NCI-H1436 treated with DMSO at 0.1 percent for 48 hours (cell line): ENCODE data around the gene ATP8A1.
"Not testable (repeated sequence)": the region's sequence is repeated elsewhere in the genome, so short reads cannot be mapped to it uniquely, and the experiment has no call there.

ENCODE experiments used
- DNase-seq: peaks from one replicate; lab custom pipeline; 2025; lab: John Stamatoyannopoulos, UW

Gene ATP8A1

DNA sequence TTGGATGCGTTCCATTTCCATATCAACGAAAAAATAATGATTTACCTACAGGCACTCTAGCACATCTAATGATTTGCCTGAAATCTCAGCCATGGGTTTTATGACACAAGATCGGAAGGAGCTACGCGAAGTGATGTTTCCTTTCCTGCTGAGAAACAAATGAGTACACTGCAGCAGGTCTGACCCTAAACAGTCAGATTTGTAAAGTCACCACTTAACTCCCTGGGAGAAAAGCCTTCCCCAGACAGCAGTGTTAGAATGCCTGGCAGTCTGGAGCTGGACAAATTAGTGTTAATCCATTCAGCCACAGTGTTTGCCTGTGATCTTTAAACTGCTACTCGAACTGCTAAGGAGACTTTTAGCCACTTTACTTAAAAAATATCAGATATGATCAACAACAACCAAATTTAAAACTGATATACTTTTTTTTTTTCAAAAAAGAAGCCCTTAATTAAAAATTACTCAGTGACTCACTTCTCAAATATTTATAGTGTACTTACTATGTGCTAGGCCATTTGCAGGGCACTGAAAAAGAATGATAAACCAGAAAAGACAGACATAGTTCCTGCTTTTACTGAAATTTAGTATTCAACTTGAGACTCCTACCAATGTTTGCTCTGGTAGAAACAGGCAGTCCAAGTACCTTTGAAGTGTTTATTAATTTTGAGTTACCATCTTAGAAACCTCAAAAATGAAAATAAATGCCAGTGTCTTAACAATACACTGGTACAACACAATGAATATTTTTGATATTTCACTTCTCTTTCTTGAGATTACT is 155.1 kb downstream of the ATP8A1 start:
- no peak for DNase-seq

DNA sequence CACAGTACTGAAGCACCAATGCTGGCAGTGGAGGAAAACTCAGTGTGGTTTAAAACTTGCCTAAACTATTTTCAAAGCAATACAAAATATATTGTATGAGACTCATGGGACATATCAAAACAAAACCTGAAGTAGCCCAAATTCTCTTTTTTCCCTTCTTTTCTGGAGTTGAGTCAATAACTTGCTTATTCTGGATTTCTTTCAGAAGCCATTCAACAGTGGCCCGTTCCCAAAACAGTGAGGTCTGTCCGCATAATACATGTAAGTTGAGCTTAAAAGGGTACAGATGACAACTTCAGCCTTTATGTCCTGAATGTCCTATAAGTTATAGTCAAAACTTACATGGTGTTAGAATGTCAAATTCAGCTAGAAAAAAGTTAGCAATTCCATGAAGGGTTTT is 158.9 kb downstream of the ATP8A1 start:
- no peak for DNase-seq

GRCh38 chr4:42497142-42497910 is 159.6 kb downstream of the ATP8A1 start:
- no peak for DNase-seq

DNA sequence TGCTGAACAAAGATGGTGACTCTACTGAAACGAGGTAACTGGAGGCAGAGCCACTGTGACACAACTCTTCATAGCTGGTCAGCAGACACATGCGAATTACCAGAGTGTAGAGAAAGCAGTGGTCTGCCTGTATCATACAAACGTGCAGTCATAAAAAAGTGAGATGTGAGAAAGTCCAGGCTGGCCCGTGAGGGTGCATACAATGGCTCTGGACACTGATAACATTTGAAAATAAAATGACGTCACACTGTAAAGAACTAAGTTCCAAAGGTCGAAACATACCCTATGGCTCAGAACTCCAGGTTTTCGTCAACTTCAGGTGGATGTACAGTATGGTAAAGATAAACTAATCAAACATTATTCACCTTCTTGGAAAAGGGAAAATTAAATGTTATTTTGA is 163.9 kb downstream of the ATP8A1 start:
- no peak for DNase-seq

GRCh38 chr4:42490015-42490414 is 166.9 kb downstream of the ATP8A1 start:
- no peak for DNase-seq

GRCh38 chr4:42489095-42489494 is 167.8 kb downstream of the ATP8A1 start:
- DNase-seq, result no peak

- DNase-seq, result no peak
Measured at GRCh38 chr4:42488554-42488953, 168.4 kb downstream of the ATP8A1 start.

DNA sequence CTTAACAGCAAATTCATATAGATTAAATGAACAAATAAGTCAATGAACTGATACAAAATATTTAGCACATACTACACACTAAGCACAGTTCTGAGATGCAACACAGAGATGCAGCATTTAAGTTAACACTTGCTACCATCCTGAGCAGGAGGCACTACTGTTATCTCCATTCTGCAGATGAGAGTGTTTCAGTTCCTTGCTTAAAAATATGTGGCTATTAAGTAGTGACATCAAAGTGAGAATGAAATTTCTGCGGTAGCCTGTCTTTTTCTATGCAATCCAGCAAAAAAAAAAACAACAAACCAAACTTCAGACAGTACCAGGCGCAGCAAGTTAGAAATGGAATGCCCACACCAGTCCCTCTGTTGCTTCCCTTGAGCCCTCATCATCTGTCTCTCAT is 168.8 kb downstream of the ATP8A1 start:
- DNase-seq, result no peak

DNA sequence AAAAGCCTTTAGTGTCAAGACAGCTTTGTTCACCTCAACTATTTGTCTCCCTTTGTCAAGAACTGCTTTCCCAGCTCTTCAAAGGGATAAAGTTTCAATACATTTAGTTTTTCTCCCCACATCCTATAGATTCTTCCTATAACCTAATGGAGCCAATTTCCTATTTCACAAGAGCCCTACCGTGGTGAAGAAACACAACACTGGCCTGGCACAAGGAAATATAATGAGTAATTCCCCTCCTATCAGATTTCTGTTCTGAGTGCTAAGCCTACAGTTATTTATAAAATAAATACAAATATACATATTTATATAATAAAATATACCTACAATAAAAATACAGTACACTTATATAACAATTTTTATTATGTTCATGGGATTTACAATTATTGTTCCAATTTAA is 169.7 kb downstream of the ATP8A1 start:
- DNase-seq, result no peak

GRCh38 chr4:42486156-42486555 is 170.7 kb downstream of the ATP8A1 start:
- DNase-seq, result not testable (repeated sequence)

DNA sequence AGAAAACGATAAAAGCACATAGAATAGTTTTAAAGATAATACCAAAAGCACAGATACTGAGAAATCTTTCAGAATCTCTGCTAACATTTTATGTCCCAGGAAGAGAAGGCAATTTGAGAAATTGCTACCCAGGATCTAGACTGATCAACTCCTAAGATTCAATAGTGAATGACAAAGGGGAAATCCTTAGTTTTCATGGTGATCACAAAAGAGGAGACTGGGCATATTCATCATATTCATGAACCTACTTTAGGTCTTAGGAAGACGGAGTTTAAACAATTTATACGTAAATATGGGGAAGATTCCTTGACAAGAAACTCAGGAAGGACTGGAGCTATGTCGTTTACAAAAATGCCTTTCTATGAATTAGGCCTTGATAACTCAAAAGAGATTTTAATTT is 172.3 kb downstream of the ATP8A1 start:
- DNase-seq, result no peak

DNA sequence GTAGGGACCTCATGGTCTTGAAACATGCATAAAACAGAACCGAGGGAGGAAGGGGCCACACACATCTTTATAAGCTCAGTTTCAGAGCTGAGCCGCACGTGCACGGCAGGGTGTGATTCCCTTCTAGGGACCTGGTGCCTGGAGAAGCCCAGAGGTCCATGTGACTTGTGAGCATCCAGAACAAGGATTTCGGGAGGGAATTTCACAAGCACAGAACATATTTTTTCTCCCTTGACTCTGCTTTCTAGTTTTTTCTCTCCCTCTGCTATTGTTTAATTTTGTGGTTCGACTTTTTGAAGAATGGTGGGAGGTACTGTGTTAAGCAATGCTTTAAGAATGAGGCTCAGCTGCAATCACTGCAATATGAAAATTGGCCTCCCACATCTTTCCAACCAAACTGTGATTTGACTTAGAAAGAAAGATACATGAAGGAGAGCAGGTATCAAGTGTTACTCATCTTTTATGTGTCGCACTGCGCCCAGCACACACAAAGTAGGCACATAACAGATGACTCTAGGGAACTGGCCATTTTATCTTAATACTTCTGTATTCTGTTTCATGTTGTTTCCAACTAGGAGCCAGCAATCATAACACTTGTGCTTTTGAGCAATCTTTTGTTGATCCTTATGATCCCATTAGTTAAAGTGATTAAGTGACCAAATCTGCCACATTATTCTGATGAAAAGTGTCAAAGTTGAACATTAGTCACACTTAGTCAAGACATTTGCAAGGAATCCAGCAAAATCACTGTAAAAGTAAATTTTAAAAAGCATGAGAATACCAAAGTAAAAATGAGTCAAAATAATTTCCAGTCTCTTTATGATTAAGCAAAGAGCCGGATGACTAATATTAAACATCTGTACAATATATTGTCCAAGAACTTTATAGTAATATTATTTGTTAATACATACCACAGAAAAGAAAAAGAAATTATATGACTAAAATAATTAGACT is 173.2 kb downstream of the ATP8A1 start:
- no peak for DNase-seq

DNA sequence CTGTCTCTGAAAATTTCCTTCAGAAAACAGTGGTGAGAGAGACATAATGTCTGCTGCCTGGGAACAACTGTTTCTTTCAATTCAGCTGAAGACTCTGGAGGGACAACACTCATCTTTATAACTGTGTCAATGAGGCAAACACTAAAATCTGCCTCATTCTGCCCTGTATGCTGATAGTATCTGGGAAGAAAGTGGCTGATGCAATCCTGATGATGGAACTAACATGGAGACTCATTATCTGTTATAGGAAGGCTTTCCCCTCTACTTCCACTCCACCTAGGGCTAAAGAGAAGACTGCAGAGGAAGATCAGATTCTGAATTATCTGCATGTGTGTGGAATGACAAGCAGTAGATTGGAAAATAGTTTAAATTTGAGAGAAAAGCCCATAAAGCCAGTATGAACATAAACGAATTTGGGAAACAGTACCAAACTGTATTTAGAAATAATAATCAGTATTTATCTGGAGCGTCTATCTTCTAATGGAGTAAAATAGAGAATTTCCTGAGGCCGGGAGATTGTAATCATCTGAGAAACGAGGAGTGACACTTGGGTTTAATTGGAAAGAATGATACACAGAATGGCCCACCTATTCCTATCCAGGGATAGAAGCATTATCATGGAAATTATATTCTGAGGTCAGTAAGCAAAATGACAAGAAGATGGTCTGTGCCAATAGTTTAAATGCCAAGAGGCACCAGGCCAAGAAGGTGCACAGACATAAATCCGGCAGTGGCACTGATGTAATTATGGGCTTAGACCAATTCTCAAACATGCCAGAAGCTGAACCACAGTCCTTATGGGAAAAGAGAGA is 174.2 kb downstream of the ATP8A1 start:
- DNase-seq, result no peak

- DNase-seq, result no peak
Measured at GRCh38 chr4:42480717-42481116, 176.2 kb downstream of the ATP8A1 start.

DNA sequence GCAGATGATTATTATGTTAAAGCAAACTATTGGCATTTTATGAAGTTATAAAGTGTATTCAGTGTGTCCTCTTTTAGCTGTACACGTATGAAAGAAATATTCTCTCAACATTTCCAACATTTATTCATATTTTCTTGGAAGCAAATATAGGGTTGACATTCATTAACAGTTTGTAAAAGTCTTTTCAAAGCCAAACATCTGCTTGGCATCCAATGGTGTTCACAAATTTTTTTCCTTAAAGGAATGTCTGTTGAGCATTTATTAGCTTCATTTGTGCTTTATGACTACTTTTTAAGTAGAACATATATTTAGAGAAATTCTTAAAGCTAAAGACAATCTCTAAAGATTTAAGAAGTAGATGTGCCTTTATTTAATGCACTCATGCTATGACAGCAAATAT is 176.6 kb downstream of the ATP8A1 start:
- no peak for DNase-seq

- DNase-seq, result no peak
Measured at GRCh38 chr4:42478946-42479345, 178.0 kb downstream of the ATP8A1 start.

GRCh38 chr4:42478509-42478908 is 178.4 kb downstream of the ATP8A1 start:
- no peak for DNase-seq

GRCh38 chr4:42474406-42474805 is 182.5 kb downstream of the ATP8A1 start:
- DNase-seq, result no peak

DNA sequence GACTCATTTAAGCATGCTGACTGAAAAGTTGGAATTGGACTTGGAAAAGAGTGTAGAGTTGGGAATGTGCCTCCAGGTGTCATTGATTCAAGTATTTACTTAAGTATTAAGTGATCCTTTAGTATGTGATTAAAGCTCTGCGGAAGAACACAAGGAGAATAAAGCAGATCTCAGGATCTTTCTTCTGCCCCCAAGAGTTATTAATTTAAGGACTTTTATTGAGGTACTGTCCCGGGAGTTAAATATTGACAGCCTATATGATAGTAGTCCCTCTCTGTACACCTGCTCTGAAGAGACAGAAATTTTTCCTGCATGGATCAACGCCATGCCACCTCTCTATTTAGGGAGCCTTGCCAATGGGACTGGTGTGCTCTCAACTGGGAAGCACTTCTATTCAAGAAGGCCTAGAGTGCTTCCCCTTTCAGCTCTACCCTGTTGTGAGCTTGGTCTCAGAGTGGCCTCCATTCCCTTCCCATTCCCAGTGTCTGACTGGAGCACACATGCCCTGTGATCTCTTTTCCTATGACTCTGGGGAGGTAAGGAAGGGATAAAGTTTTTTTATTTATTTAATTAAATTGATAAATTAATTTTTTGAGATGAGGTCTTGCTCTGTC is 183.7 kb downstream of the ATP8A1 start:
- DNase-seq, result no peak

DNA sequence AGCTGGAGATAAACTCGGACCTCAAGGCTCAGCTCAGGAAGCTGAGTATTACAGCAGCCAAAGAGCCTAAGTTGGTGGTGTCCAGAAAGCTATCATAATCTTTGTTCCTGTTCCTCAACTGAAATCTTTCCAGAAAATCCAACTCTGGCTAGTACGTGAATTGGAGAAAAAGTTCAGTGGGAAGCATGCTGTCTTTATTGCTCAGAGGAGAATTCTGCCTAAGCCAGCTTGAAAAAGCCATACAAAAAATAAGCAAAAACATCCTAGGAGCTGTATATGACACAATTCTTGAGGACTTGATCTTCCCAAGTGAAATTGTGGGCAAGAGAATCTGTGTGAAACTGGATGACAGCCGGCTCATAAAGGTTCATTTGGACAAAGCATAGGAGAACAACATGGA is 185.0 kb downstream of the ATP8A1 start:
- no peak for DNase-seq

DNA sequence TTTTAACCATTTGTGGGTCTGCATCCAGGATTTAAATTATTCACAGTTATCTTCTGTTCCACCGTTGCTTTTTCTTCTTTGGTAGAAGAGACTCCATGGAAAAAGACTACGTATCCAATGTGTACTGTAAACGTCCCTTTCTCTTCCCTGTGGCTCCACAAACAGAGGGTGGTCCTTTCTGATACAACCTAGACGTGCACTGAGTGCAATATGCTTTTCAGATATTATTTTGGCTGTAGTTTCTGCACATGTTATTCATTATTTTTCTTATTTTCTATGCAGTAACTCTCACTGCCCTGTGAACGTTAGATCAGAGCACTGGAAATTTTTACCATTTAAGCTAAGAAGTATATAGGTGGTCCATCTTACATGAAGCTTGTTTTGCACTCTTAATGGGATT is 186.9 kb downstream of the ATP8A1 start:
- DNase-seq, result no peak
